ENCODE data around the gene ZNF263. TPM values are rescaled to one million over a fixed set of nuclear protein-coding genes. Genes with fewer than 3 reads are reported as not detected.

Gene ZNF263
- total and polyA plus RNA-seq, 4 donors, result 6.3 to 27.3 (median 13.3) TPM

DNA sequence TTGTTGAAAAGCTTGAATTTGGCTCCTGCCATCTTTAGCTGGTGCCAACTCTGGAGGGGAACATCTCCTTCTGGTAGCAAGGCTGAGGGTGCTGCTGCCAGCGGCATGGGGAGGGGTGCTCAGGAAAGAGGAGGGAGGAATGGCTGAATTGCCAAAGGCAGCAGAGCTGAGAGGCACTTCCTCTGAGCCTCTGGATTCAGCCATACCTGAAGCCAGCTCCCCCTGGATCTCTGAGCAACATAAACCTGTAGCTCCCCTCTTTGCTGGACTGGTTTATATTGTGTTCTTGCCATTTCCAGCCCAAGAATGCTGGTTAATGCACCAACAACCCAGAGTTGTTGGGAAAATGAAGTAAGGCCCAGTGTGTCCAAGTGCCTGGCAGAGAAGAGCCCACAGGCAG lies 34.3 kb upstream of the ZNF263 start:
- Histone ChIP-seq H3K27me3 (ENCODE audit: control insufficient read depth in 4 of 4, insufficient read depth in 4 of 4, low read length in 3 of 4) (no peaks in the 10 kb centered on the region), H3K36me3 (ENCODE audit: control insufficient read depth in 4 of 4, insufficient read depth in 3 of 4, low read depth in 1 of 4, low read length in 3 of 4) (peaks cover 0 to 3% (median 1%) of the 10 kb centered on the region in 4 donors), H3K9ac (ENCODE audit: low read depth in 1 of 2, low read length in 2 of 2) (no peak overlapping the region), H3K4me3 (ENCODE audit: low read depth in 1 of 3, low read length in 3 of 3) (no peak overlapping the region), H3K4me1 (ENCODE audit: control insufficient read depth in 4 of 4, insufficient read depth in 4 of 4, low read length in 3 of 4) (no peaks in the 10 kb centered on the region), H3K9me3 (ENCODE audit: control insufficient read depth in 4 of 4, low read length in 3 of 4) (peaks cover 0 to 2% (median 0%) of the 10 kb centered on the region in 4 donors), H3K27ac (ENCODE audit: low read depth in 1 of 2, low read length in 2 of 2) (no peak overlapping the region)
- no peak for TF ChIP-seq RXRA (IDR thresholded peaks at IDR 0.05)
- TF ChIP-seq EGR1 (IDR thresholded peaks at IDR 0.05; ENCODE audit: low read depth in 2 of 2), result no peak
- no peak for TF ChIP-seq NR2F2 (IDR thresholded peaks at IDR 0.05)
- no peak for TF ChIP-seq FOXA1 (IDR thresholded peaks at IDR 0.05)
- TF ChIP-seq, protein P1, sequence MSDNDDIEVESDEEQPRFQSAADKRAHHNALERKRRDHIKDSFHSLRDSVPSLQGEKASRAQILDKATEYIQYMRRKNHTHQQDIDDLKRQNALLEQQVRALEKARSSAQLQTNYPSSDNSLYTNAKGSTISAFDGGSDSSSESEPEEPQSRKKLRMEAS (IDR thresholded peaks at IDR 0.05), result no peak
- TF ChIP-seq, protein P2, sequence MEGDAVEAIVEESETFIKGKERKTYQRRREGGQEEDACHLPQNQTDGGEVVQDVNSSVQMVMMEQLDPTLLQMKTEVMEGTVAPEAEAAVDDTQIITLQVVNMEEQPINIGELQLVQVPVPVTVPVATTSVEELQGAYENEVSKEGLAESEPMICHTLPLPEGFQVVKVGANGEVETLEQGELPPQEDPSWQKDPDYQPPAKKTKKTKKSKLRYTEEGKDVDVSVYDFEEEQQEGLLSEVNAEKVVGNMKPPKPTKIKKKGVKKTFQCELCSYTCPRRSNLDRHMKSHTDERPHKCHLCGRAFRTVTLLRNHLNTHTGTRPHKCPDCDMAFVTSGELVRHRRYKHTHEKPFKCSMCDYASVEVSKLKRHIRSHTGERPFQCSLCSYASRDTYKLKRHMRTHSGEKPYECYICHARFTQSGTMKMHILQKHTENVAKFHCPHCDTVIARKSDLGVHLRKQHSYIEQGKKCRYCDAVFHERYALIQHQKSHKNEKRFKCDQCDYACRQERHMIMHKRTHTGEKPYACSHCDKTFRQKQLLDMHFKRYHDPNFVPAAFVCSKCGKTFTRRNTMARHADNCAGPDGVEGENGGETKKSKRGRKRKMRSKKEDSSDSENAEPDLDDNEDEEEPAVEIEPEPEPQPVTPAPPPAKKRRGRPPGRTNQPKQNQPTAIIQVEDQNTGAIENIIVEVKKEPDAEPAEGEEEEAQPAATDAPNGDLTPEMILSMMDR (IDR thresholded peaks at IDR 0.05; ENCODE audit: low read depth, low read length, missing input control), result no peak
- TF ChIP-seq HNF4A (conservative IDR thresholded peaks at IDR 0.05), result no peak
- 67% methylated on average over 1 of the region's 1 CpG for WGBS
- DNase-seq (ENCODE audit: low spot score), result no peak

DNA sequence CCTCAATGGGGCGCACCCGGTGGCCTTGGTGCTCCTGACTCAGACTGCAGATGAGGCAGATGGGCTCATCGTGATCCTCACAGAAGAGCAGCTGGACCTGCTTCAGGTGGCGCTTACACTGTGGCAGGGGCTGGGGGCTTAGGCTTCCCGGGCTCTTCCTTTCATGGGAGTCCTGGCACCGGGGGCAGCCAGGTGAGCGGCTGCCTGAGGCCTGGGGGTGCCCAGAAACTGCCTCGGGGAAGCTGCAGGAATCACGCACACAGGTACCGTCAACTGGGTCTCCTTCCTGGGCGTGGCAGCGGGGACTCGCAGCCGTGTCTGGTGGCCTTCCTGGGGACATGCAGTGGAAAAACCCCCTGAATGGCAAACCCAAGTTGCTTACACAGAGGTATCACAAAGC lies 33.8 kb upstream of the ZNF263 start:
- Histone ChIP-seq H3K4me3 (ENCODE audit: low read depth in 1 of 3, low read length in 3 of 3) (no peak overlapping the region), H3K27me3 (ENCODE audit: control insufficient read depth in 4 of 4, insufficient read depth in 4 of 4, low read length in 3 of 4) (no peaks in the 10 kb centered on the region), H3K9ac (ENCODE audit: low read depth in 1 of 2, low read length in 2 of 2) (no peak overlapping the region), H3K36me3 (ENCODE audit: control insufficient read depth in 4 of 4, insufficient read depth in 3 of 4, low read depth in 1 of 4, low read length in 3 of 4) (peaks cover 0 to 3% (median 1%) of the 10 kb centered on the region in 4 donors), H3K27ac (ENCODE audit: low read depth in 1 of 2, low read length in 2 of 2) (no peak overlapping the region), H3K4me1 (ENCODE audit: control insufficient read depth in 4 of 4, insufficient read depth in 4 of 4, low read length in 3 of 4) (no peaks in the 10 kb centered on the region), H3K9me3 (ENCODE audit: control insufficient read depth in 4 of 4, low read length in 3 of 4) (peaks cover 0 to 2% (median 0%) of the 10 kb centered on the region in 4 donors)
- 84% methylated on average over 14 of the region's 14 CpGs for WGBS
- TF ChIP-seq, protein P3, sequence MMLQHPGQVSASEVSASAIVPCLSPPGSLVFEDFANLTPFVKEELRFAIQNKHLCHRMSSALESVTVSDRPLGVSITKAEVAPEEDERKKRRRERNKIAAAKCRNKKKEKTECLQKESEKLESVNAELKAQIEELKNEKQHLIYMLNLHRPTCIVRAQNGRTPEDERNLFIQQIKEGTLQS (IDR thresholded peaks at IDR 0.05), result no peak
- no peak for TF ChIP-seq SP1 (IDR thresholded peaks at IDR 0.05)
- TF ChIP-seq, protein P1 (IDR thresholded peaks at IDR 0.05), result no peak
- no peak for TF ChIP-seq YY1 (IDR thresholded peaks at IDR 0.05)
- TF ChIP-seq FOXA2 (IDR thresholded peaks at IDR 0.05), result no peak
- no peak for TF ChIP-seq RAD21 (IDR thresholded peaks at IDR 0.05)
- TF ChIP-seq, protein P2 (IDR thresholded peaks at IDR 0.05; ENCODE audit: low read depth, low read length, missing input control), result no peak
- no peak for TF ChIP-seq GABPA (IDR thresholded peaks at IDR 0.05 in 1 of 2, conservative IDR thresholded peaks at IDR 0.05 in 1 of 2)
- TF ChIP-seq, protein P4, sequence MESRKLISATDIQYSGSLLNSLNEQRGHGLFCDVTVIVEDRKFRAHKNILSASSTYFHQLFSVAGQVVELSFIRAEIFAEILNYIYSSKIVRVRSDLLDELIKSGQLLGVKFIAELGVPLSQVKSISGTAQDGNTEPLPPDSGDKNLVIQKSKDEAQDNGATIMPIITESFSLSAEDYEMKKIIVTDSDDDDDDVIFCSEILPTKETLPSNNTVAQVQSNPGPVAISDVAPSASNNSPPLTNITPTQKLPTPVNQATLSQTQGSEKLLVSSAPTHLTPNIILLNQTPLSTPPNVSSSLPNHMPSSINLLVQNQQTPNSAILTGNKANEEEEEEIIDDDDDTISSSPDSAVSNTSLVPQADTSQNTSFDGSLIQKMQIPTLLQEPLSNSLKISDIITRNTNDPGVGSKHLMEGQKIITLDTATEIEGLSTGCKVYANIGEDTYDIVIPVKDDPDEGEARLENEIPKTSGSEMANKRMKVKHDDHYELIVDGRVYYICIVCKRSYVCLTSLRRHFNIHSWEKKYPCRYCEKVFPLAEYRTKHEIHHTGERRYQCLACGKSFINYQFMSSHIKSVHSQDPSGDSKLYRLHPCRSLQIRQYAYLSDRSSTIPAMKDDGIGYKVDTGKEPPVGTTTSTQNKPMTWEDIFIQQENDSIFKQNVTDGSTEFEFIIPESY (IDR thresholded peaks at IDR 0.05), result no peak
- no peak for TF ChIP-seq EGR1 (IDR thresholded peaks at IDR 0.05; ENCODE audit: low read depth in 2 of 2)
- TF ChIP-seq NR2F2 (IDR thresholded peaks at IDR 0.05), result no peak
- TF ChIP-seq, protein P5, sequence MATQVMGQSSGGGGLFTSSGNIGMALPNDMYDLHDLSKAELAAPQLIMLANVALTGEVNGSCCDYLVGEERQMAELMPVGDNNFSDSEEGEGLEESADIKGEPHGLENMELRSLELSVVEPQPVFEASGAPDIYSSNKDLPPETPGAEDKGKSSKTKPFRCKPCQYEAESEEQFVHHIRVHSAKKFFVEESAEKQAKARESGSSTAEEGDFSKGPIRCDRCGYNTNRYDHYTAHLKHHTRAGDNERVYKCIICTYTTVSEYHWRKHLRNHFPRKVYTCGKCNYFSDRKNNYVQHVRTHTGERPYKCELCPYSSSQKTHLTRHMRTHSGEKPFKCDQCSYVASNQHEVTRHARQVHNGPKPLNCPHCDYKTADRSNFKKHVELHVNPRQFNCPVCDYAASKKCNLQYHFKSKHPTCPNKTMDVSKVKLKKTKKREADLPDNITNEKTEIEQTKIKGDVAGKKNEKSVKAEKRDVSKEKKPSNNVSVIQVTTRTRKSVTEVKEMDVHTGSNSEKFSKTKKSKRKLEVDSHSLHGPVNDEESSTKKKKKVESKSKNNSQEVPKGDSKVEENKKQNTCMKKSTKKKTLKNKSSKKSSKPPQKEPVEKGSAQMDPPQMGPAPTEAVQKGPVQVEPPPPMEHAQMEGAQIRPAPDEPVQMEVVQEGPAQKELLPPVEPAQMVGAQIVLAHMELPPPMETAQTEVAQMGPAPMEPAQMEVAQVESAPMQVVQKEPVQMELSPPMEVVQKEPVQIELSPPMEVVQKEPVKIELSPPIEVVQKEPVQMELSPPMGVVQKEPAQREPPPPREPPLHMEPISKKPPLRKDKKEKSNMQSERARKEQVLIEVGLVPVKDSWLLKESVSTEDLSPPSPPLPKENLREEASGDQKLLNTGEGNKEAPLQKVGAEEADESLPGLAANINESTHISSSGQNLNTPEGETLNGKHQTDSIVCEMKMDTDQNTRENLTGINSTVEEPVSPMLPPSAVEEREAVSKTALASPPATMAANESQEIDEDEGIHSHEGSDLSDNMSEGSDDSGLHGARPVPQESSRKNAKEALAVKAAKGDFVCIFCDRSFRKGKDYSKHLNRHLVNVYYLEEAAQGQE (IDR thresholded peaks at IDR 0.05), result no peak
- no peak for TF ChIP-seq RXRA (IDR thresholded peaks at IDR 0.05)
- TF ChIP-seq HNF4A (conservative IDR thresholded peaks at IDR 0.05), result no peak
- no peak for DNase-seq (ENCODE audit: low spot score)
